Activated CD8-positive, alpha-beta memory T cell treated with anti-CD3 and anti-CD28 coated beads for 36 hours (primary cell): ENCODE results near the gene OR2J3. TPM values are rescaled to one million over a fixed set of nuclear protein-coding genes. Genes with fewer than 3 reads are reported as not detected.
"Not testable (repeated sequence)": the region's sequence is repeated elsewhere in the genome, so short reads cannot be mapped to it uniquely, and the experiment has no call there.

Experiments
- CTCF ChIA-PET: fragments of 350-600 bp; sonication (Branson Sonifier 250); formaldehyde crosslinking; loops from one replicate; lab custom pipeline; 2021; ENCODE audit warnings: antibody characterized with exemption; lab: Charles Lee
- POLR2A ChIA-PET: fragments of 350-600 bp; sonication (Branson Sonifier 250); formaldehyde crosslinking; loops from one replicate; lab custom pipeline; 2021; ENCODE audit warnings: antibody characterized with exemption; lab: Charles Lee
- total RNA-seq, 2 experiments: library from RNA; stranded (reverse); gene quantifications; one replicate each; pipeline ENCODE4 v1.2.3, GENCODE V29; 2021

OR2J3 gene
- total RNA-seq, 2 experiments from 2014 or later: not detected

- CTCF ChIA-PET, POLR2A ChIA-PET: not testable (repeated sequence)
These were observed 47.3 kb downstream of the OR2J3 start for GRCh38 chr6:29155182-29155581.

GRCh38 chr6:29159922-29160321 is 52.1 kb downstream of the OR2J3 start:
- POLR2A ChIA-PET, CTCF ChIA-PET: not testable (repeated sequence)

Other genes starting within 250 kb of the OR2J3 start
- 10 to 100 TPM; 65.0 to 67.3 TPM for gene TRIM27, start 184.1 kb upstream of the OR2J3 start, total RNA-seq
- gene ZNF311, start 102.7 kb upstream of the OR2J3 start, total RNA-seq: under 1 TPM; 0.61 to 0.65 TPM
- gene OR2W1, start 62.9 kb upstream of the OR2J3 start, total RNA-seq: not detected
- gene OR2B3, start 20.7 kb upstream of the OR2J3 start, total RNA-seq: not detected
- gene OR2J1, start 8.6 kb upstream of the OR2J3 start, total RNA-seq: not detected
- gene OR2J2, start 62.8 kb downstream of the OR2J3 start, total RNA-seq: not detected
- not detected for gene OR14J1, start 193.6 kb downstream of the OR2J3 start, total RNA-seq